ENCODE measurements around the gene LY86. TPM values are rescaled to one million over a fixed set of nuclear protein-coding genes. Genes with fewer than 3 reads are reported as not detected.

LY86 gene
- total RNA-seq, 3 donors from 2014 or later: 0.16 to 0.25 TPM; not detected in 1

DNA sequence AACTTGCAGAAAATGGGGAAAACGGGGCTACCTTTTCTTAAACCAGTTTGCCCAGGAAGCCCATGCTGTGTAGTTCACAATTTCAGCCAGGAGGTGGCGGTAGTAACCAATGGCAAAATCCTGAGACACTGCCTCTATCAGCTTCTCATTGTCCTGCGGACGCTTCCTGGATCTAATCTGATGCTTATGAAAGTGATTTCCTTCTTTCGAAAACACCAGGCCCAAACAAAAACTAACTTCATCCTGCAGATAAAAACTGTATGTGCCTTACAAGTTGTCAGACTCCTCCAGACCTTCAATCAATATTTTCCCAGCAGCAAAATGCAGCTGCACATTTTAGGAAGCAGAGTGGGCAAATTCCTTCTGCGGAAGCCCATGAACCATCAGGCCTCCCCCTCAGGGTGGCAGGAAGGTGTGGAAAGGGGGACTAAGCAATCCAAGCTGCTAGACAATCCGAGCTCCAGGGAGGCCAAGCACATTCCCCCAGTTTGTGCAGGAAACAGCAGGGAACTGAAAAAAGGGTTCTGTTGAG lies 88.5 kb downstream of the LY86 start:
- Mint-ChIP-seq H3K9me3 (no peaks in the 10 kb centered on the region), H3K4me3 (no peak overlapping the region)

DNA sequence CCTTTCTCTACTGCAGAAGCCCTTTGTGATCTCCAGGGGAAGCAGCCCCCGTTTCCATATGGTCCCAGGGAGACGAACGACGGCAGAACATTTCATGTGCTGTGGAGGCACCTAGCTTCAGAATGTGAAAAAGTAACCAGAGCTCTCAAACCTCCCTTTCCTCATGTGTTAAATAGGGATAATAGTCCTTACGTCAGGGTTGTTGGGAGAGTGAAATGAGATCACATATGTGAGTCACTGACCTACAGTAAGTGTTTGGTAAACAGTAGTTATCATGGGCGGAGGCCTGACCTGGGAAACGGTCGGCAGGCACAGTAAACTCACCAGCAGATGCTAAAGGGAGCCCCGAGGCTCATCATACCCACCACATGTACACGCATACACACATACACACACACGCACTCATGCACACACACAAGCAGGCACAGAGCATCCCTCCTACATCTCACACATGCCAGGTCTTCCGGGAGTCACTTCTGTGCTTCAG lies 89.7 kb downstream of the LY86 start:
- DNase-seq (no peak), ATAC-seq (no peak)
- peaks cover 1% of the 10 kb centered on the region for H3K27me3 Mint-ChIP-seq (ENCODE audit: low read depth)
- peaks cover 12% of the 10 kb centered on the region for H3K4me1 Mint-ChIP-seq (ENCODE audit: low read depth)
- H3K9me3 Mint-ChIP-seq: no peaks in the 10 kb centered on the region
- H3K36me3 Mint-ChIP-seq (ENCODE audit: insufficient read depth): no peaks in the 10 kb centered on the region
- H3K4me3 Mint-ChIP-seq: no peak overlapping the region

More for the DNA sequence above, 88.5 kb downstream of the LY86 start:
- peak; percentile 61 to 77 for ATAC-seq
- peak; percentile 75 for DNase-seq
- H3K27me3 Mint-ChIP-seq (ENCODE audit: low read depth): peaks cover 1% of the 10 kb centered on the region
- H3K4me1 Mint-ChIP-seq (ENCODE audit: low read depth): peaks cover 8% of the 10 kb centered on the region
- no peaks in the 10 kb centered on the region for H3K36me3 Mint-ChIP-seq (ENCODE audit: insufficient read depth)

DNA sequence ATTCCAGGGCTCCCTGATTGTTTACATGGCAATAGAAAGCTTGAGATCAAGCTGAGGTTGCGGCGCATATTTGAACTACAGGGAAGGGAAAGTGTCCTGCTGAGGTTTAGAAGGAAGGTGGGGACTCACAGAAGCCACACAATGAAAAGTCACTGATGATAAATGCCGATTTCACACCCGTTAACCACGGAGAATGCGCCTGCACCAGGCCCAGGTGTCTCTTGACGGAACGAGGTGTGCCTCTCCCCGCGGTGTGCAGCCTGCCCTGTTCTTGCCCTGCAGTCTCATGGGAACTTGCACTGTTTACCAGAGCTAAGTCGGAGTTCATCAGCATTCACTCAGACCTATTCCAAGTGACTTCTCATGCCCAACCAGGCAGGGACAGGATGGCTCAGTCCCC lies 90.3 kb downstream of the LY86 start:
- Mint-ChIP-seq H3K36me3 (ENCODE audit: insufficient read depth) (no peaks in the 10 kb centered on the region), H3K9me3 (no peaks in the 10 kb centered on the region), H3K4me3 (no peak overlapping the region), H3K4me1 (ENCODE audit: low read depth) (peaks cover 12% of the 10 kb centered on the region), H3K27me3 (ENCODE audit: low read depth) (peaks cover 1% of the 10 kb centered on the region)
- peak in 1 of 2 donors; percentile 43 for ATAC-seq
- DNase-seq: no peak

DNA sequence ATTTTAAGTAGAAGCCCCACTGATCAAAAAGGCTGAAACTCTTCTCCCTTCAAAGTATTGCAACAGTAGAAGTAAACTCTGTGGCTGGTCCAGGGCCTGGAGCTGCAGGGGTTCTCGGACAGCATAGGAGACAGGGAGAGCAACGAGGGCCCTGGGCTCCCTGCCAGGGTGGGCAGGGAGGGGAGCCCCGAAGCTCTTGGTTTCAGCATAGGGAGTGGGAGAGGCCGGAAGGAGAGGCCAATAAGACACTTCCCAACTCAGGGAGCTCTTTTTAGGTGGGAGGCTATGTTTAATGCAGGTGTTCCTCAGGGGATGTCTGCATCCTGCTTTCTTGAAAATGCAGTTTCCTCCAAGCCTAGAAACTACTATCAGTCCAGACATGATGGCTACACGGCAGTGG lies 91.1 kb downstream of the LY86 start:
- no peak for DNase-seq
- Mint-ChIP-seq H3K36me3 (ENCODE audit: insufficient read depth) (no peaks in the 10 kb centered on the region), H3K9me3 (no peaks in the 10 kb centered on the region), H3K27me3 (ENCODE audit: low read depth) (peaks cover 1% of the 10 kb centered on the region), H3K4me1 (ENCODE audit: low read depth) (peaks cover 19% of the 10 kb centered on the region), H3K4me3 (no peak overlapping the region)
- no peak for ATAC-seq

DNA sequence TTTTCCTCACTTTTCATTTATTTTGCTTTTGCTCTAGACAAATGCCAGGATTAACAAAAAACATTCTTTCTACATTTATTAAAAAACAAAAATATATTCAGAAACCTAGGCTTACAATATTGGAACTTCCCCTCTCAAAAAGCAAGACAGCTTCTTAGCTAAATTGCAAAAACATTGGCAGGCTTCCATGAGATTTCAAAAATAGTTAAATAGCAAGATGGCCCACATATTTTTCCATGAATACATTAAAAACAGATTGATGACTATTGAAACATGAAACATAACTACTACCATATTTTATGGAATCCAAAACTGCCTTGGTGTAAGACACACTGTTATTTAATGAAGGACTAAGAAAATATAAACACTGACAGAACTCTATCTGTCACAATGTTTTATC lies 92.0 kb downstream of the LY86 start:
- peaks cover 23% of the 10 kb centered on the region for H3K4me1 Mint-ChIP-seq (ENCODE audit: low read depth)
- H3K27me3 Mint-ChIP-seq (ENCODE audit: low read depth): peaks cover 1% of the 10 kb centered on the region
- DNase-seq (no peak), ATAC-seq (no peak)
- H3K4me3 Mint-ChIP-seq: no peak overlapping the region
- no peaks in the 10 kb centered on the region for H3K9me3 Mint-ChIP-seq
- no peaks in the 10 kb centered on the region for H3K36me3 Mint-ChIP-seq (ENCODE audit: insufficient read depth)

DNA sequence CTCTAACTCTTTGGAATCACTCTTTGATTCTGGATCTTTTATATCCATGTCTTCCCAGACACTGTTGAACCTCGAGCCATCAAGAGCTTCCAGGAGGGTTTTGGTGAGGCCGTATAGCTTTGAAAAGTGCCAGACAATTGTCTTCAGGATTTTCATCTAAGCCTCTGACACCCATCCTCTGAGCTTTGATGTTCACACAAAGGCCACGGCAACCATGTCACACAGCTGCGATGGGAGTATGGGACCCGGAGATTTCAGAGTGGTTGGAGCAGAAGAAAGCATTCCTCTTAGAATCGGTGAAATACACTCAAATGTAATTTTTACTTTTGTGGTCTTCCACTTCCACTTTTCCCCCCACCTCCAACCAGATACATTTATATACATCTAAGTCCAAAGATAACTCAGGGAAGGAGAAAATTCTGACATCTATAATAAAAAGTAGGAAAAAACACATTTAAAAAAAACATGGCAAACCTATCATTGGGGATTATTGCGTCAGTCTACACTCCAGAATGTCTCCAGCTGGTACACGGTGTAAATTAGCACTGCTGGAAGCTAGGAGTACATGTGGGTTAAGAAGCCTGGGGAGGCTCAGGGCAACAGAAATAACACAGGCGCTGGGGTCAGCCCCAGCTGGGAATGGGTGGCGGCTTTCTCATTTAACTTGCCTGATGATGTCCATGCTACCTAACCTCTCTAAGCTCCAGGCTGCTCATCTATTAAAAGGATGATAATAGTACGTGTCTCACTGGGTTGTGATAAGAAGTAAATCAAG lies 92.7 kb downstream of the LY86 start:
- peaks cover 1% of the 10 kb centered on the region for H3K27me3 Mint-ChIP-seq (ENCODE audit: low read depth)
- no peak overlapping the region for H3K4me3 Mint-ChIP-seq
- no peak for DNase-seq
- no peaks in the 10 kb centered on the region for H3K9me3 Mint-ChIP-seq
- no peak for ATAC-seq
- H3K36me3 Mint-ChIP-seq (ENCODE audit: insufficient read depth): no peaks in the 10 kb centered on the region
- peaks cover 23% of the 10 kb centered on the region for H3K4me1 Mint-ChIP-seq (ENCODE audit: low read depth)

DNA sequence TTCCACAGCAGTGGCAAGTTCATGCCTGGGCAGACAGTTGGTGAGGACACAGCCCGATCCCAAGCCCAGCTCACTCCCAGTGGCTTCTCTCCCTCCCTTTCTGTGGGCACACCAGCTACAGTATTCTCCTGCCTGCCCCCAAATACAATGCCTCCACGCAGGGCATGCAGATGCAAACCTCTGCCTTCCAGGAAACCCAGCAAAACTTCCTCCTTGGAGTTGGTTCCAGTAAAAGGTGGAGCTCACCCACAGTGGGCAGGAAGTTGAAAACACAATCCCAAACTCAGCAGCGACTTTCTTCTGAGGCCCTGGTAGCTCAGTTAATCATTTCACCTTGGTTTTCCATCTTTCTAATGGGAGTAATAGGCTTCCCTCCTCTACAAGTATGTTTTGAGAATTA lies 93.7 kb downstream of the LY86 start:
- DNase-seq: no peak
- no peak for ATAC-seq
- Mint-ChIP-seq H3K9me3 (no peaks in the 10 kb centered on the region), H3K4me3 (no peak overlapping the region), H3K36me3 (ENCODE audit: insufficient read depth) (no peaks in the 10 kb centered on the region), H3K27me3 (ENCODE audit: low read depth) (peaks cover 1% of the 10 kb centered on the region), H3K4me1 (ENCODE audit: low read depth) (peaks cover 17% of the 10 kb centered on the region)

DNA sequence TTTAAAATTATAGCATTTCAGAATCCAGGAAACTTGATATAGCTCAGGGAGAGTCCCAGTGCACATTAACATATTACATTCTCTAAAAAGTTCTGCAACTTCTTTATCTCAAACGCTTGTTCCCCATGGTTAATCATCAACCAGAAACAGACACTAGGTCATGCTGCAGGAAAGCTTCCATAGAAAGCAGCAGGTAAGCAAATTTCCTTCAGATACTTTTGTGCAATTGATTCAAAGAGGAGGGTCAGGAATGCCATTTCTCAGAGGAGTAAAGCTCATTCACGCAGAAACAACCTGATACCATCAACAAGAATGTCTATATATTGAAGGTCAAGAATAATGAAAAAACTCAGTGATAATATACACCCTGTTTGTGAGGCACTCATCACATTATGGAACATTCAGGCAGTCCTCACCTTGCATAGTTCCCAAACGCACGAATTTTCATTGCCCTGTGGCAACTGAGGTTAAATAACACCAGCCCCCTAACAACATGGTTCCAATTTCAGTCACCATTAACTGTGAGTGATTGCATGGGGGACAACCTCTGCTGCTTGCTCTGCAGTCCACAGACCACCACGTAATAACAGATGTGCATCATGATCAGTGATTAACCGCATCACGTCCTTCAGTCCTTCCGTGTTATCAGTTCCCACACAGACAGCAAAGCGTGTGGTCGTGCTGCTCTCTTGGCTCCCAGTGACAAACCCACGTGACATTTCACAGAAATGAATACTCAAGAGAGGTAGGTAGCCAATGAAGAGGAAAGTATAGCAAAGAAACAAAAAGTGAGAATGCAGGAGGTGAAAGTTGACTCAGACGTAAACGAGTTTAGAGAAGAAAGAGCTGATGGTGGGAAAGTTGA lies 95.7 kb downstream of the LY86 start:
- ATAC-seq: peak; percentile 89 to 93
- no peaks in the 10 kb centered on the region for H3K9me3 Mint-ChIP-seq
- H3K36me3 Mint-ChIP-seq (ENCODE audit: insufficient read depth): no peaks in the 10 kb centered on the region
- no peak overlapping the region for H3K4me3 Mint-ChIP-seq
- peaks cover 1% of the 10 kb centered on the region for H3K27me3 Mint-ChIP-seq (ENCODE audit: low read depth)
- no peak for DNase-seq
- H3K4me1 Mint-ChIP-seq (ENCODE audit: low read depth): peaks cover 17% of the 10 kb centered on the region

DNA sequence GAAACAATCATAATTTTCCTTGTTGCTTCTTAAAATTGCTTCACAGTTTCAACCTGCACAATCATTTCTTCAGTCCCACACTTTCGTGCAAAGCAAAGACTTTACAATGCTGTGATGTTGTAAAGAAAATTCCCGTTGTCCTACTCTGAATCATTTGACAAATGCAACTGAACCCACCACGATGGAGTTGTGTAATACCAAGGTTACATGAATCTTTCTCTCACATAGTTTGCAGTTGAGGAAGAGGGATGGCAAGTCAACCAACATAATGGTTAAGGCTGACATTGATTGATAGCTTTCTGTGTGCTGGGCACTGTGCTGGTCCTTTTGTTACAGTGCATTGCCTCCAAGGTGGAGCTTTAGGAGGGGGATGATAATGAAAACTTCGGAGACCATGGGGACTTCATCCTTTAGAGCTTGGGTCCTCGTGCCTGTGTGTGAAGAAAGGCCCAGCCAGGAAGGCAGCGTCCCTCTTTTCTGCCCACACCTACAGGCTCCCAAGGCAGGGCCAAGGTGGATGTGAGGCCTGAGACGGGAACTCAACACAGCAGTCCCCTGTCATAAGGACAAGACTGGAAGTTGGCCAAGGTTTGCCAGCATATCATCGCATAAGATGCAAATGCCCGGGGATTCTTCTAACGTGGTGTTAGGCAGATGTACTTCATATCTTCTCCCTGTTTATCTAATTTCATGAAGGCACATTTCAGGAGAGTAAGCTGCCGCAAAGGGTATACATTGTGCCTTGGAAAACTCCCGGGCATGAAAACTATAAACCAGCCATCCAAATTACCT lies 96.9 kb downstream of the LY86 start:
- Mint-ChIP-seq H3K36me3 (ENCODE audit: insufficient read depth) (no peaks in the 10 kb centered on the region), H3K9me3 (no peaks in the 10 kb centered on the region), H3K4me1 (ENCODE audit: low read depth) (peaks cover 17% of the 10 kb centered on the region), H3K27me3 (ENCODE audit: low read depth) (peaks cover 1% of the 10 kb centered on the region), H3K4me3 (no peak overlapping the region)
- DNase-seq: no peak
- no peak for ATAC-seq

DNA sequence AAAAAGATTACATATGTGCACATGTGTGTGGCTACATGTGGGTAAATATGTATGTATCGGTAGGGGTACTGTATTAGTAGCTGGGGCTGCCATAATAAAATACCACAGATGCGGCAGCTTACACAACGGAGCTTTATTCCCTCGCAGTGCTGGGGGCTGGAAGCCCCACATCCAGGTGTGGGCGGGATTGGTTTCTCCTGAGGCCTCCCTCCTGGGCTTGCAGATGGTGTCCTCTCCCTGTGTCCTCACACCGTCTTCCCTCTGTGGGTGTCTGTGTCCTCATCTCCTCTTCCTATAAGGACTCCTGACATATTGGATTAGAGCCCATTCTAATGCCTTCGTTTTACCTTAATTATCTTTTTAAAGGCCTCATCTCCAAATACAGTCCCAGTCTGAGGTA lies 97.7 kb downstream of the LY86 start:
- Mint-ChIP-seq H3K4me3 (no peak overlapping the region), H3K36me3 (ENCODE audit: insufficient read depth) (no peaks in the 10 kb centered on the region), H3K4me1 (ENCODE audit: low read depth) (peaks cover 17% of the 10 kb centered on the region), H3K27me3 (ENCODE audit: low read depth) (peaks cover 1% of the 10 kb centered on the region), H3K9me3 (peaks cover 4% of the 10 kb centered on the region)
- DNase-seq: no peak
- ATAC-seq: no peak

DNA sequence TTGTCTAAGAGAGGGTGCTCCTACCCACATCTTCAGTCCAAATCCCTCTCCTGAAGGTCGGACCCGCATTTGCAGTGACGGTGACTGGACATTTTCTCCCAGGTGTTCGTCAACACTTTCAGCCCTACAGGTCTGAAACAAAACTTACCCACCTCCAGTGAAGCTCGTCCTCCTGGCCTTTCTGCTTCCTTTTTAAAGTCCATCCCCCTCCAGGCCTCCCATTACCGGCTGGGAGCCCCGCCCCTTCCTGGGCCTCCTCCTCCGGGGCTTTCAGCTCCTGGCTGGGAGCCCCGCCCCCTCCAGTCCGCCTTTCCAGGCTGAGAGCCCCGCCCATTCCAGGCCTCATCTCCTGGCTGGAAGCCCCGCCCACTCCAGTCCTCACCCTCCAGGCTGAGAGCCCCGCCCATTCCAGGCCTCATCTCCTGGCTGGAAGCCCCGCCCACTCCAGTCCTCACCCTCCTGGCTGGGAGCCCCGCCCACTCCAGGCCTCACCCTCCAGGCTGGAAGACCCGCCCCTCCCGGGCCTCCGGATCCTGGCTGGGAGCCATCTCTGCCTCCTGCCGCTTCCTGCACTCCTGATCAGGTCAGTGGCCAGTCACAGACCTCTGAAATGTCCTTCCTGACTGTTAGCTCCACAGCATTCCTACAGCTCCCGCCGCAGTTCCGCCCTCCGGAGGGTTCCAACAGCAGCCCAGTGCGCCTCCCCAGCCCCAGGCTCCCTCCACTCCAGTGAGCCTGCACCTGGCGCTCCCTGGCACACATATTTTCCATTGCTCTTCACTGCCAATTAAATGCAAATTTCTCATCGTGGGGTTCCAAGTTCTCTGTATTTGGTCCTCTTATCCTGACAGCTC lies 98.5 kb downstream of the LY86 start:
- ATAC-seq: no peak

DNA sequence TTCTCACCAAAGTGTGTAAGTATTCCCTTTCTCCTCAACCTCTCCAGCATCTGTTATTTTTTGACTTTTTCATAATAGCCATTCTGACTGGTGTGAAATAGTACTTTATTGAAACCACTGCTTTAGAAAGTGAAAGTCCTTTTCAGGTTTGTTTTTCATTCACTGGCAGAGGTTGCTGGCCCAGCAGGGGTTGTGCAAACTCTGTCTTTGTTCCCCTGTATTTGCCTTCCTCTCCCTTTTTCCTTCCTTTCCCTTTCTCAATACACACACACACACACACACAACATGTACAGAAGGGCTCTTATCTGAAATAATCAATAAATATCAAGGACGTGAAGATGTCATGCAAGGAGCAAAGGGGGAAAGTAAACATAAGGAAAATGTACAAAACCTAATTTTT lies 99.8 kb downstream of the LY86 start:
- peaks cover 2% of the 10 kb centered on the region for H3K27me3 Mint-ChIP-seq (ENCODE audit: low read depth)
- ATAC-seq (no peak), DNase-seq (no peak)
- no peaks in the 10 kb centered on the region for H3K36me3 Mint-ChIP-seq (ENCODE audit: insufficient read depth)
- no peak overlapping the region for H3K4me3 Mint-ChIP-seq
- H3K9me3 Mint-ChIP-seq: peaks cover 4% of the 10 kb centered on the region
- H3K4me1 Mint-ChIP-seq (ENCODE audit: low read depth): peaks cover 14% of the 10 kb centered on the region

More for the DNA sequence above, 98.5 kb downstream of the LY86 start:
- Mint-ChIP-seq H3K27me3 (ENCODE audit: low read depth) (peaks cover 2% of the 10 kb centered on the region), H3K36me3 (ENCODE audit: insufficient read depth) (no peaks in the 10 kb centered on the region), H3K4me3 (no peak overlapping the region), H3K4me1 (ENCODE audit: low read depth) (peaks cover 17% of the 10 kb centered on the region), H3K9me3 (peaks cover 4% of the 10 kb centered on the region)
- peak; percentile 42 for DNase-seq

DNA sequence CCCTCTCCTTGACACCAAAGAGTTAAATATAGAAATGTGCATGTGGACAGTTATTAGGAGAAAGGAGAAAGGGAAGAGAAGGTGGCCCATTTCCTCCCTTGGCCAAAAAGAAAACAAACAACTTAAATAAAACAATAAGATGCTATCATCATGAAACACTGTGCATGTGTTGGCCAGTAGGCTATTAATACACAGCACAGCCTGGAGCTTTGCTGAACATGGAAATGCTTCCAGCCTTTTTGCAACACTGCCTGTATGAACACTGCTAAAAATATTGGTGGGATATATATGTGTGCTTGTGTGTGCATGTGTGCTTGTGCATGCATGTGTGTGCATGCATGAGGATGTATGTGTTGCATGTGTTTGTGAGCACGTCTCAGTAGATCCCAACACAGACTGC lies 100.4 kb downstream of the LY86 start:
- peaks cover 2% of the 10 kb centered on the region for H3K27me3 Mint-ChIP-seq (ENCODE audit: low read depth)
- H3K4me3 Mint-ChIP-seq: no peak overlapping the region
- ATAC-seq: no peak
- peaks cover 4% of the 10 kb centered on the region for H3K9me3 Mint-ChIP-seq
- no peaks in the 10 kb centered on the region for H3K36me3 Mint-ChIP-seq (ENCODE audit: insufficient read depth)
- H3K4me1 Mint-ChIP-seq (ENCODE audit: low read depth): peaks cover 13% of the 10 kb centered on the region
- no peak for DNase-seq
